ENCODE results near the gene ACSM2B.
"Not testable (repeated sequence)": the region's sequence is repeated elsewhere in the genome, so short reads cannot be mapped to it uniquely, and the experiment has no call there.

The ACSM2B gene

GRCh38 chr16:20532284-20532792 lies 43.8 kb downstream of the ACSM2B start:
- DNase-seq (ENCODE audit: low read depth, low spot score) = not testable (repeated sequence)

DNA sequence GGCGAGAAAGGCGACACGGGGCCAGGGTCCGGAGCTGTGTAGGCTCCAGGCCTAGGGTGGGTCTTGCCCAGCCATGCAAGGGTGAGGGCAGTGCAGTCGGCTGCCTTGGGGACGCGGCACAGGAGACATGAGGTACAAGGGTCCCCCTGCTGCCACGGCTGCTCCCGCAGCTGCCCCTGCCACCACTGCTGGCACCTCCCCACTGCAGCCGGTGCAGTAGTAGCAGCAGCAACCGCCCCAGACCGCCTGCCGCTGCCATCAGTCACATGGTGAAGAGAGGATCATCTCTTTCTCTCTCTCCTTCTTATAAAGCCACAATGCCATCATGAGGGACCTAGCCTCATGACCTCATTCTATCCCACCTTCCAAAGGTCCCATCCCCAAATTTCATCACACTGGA lies 44.4 kb downstream of the ACSM2B start:
- not testable (repeated sequence) for DNase-seq (ENCODE audit: low read depth, low spot score)

GRCh38 chr16:20520103-20520502 lies 56.1 kb downstream of the ACSM2B start:
- no peak for DNase-seq (ENCODE audit: low read depth, low spot score)

- no peak for DNase-seq (ENCODE audit: low read depth, low spot score)
Measured at GRCh38 chr16:20519231-20519630, 56.9 kb downstream of the ACSM2B start.

DNA sequence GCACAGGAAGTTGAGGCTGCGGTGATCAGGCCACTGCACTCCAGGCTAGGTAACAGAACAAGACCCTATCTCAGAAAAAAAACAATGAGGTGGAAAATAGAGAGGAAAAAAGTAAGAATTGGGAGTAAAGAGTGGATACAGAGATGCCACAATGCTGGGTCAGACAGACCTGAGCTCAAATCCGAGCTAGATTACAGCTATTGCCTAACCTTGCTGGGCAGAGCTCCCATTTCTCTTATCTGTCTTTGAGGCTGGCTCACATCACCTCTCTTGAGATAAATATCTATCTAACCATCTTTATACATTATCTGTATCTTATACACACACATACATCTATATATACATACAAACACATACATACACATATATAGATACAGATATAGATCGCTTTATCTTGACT lies 59.0 kb downstream of the ACSM2B start:
- DNase-seq (ENCODE audit: low read depth, low spot score) = no peak

GRCh38 chr16:20515688-20516090 lies 60.5 kb downstream of the ACSM2B start:
- no peak for DNase-seq (ENCODE audit: low read depth, low spot score)

DNA sequence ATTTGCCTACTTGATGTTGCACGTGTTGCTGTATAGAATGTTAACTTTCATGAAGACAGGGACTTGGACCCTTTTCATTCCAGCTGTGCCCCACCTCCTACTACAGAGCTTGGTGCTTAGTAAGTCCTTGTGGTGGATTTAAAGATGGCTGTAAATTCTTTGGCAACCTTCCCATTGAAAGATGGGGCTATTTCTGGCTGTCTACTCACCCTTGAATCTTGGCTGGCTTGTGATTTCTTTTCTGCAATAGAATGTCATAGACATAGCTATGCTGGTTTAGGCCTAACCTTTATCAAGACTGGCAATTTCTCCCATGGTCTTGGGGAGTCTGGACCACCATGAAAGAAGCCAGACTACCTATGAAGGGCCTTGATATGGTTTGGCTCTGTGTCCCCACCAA lies 65.8 kb downstream of the ACSM2B start:
- DNase-seq (ENCODE audit: low read depth, low spot score) = no peak

GRCh38 chr16:20507280-20507679 lies 68.9 kb downstream of the ACSM2B start:
- no peak for DNase-seq (ENCODE audit: low read depth, low spot score)

GRCh38 chr16:20504418-20504817 lies 71.7 kb downstream of the ACSM2B start:
- DNase-seq (ENCODE audit: low read depth, low spot score) = no peak

DNA sequence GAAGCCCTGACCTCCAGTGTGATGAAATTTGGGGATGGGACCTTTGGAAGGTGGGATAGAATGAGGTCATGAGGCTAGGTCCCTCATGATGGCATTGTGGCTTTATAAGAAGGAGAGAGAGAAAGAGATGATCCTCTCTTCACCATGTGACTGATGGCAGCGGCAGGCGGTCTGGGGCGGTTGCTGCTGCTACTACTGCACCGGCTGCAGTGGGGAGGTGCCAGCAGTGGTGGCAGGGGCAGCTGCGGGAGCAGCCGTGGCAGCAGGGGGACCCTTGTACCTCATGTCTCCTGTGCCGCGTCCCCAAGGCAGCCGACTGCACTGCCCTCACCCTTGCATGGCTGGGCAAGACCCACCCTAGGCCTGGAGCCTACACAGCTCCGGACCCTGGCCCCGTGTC lies 84.7 kb downstream of the ACSM2B start:
- not testable (repeated sequence) for DNase-seq (ENCODE audit: low read depth, low spot score)

GRCh38 chr16:20490994-20491393 lies 85.2 kb downstream of the ACSM2B start:
- DNase-seq (ENCODE audit: low read depth, low spot score) = not testable (repeated sequence)

Data from iPS DF 19.7 (cell line).